Hepatocyte (in vitro differentiated cells): ENCODE results near the gene LRRC41.
"Not testable (repeated sequence)": the region's sequence is repeated elsewhere in the genome, so short reads cannot be mapped to it uniquely, and the experiment has no call there.

Experiments used
- EZH2 ChIP-seq: fragments of 200-600 bp; sonication (generic); IDR thresholded peaks from 2 replicates; pipeline ENCODE4 v1.6.1; 2016; ENCODE audit warnings: antibody characterized with exemption, mild to moderate bottlenecking, borderline replicate concordance
- EZH2phosphoT487 ChIP-seq: fragments of 200-600 bp; sonication (generic); IDR thresholded peaks from one replicate; pipeline ENCODE4 v1.6.1; 2018; ENCODE audit warnings: antibody characterized with exemption, mild to moderate bottlenecking, low read depth, moderate library complexity; ENCODE audit not compliant: unreplicated experiment, severe bottlenecking
- TF ChIP-seq, protein P1 (sequence below): fragments of 200-600 bp; sonication (generic); IDR thresholded peaks from 2 replicates; pipeline ENCODE4 v1.5.1; 2016; ENCODE audit warnings: antibody characterized with exemption, mild to moderate bottlenecking; ENCODE audit not compliant: poor library complexity

DNA sequence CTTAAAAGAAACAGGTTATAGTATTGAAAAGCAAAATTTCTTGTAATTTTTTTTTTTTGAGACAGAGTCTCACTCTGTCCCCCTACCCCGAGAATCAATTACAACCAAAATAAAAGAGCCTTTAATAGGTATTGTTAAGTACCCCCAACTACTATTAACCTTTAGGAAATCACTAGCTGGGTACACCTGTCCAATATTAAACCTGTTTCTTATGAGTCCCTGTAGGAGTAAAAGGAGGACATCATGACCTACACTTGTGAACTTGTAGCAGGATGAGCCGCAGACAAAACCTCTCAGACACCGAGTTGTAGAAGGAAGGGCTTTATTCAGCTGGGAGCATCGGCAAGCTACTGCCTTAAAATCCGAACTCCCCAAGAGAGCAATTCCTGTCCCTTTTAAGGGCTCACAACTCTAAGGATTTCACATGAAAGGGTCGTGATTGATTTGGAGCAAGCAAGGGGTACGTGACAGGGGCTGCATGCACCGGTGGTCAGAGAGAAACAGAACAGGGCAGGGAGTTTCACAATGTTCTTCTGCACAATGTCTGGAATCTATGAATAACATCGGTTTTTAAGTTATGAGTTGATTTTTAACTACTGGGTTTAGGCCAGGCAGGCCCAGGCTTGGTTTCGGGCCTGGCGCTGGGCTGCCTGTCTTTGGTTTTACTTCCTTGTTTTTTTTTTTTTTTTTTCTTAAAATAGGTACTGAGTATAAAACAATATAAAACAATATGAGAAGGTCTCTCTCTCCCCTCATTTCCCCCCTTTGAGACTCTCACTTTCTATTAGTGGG, 22.1 kb upstream of the LRRC41 start:
- TF ChIP-seq, protein P1, sequence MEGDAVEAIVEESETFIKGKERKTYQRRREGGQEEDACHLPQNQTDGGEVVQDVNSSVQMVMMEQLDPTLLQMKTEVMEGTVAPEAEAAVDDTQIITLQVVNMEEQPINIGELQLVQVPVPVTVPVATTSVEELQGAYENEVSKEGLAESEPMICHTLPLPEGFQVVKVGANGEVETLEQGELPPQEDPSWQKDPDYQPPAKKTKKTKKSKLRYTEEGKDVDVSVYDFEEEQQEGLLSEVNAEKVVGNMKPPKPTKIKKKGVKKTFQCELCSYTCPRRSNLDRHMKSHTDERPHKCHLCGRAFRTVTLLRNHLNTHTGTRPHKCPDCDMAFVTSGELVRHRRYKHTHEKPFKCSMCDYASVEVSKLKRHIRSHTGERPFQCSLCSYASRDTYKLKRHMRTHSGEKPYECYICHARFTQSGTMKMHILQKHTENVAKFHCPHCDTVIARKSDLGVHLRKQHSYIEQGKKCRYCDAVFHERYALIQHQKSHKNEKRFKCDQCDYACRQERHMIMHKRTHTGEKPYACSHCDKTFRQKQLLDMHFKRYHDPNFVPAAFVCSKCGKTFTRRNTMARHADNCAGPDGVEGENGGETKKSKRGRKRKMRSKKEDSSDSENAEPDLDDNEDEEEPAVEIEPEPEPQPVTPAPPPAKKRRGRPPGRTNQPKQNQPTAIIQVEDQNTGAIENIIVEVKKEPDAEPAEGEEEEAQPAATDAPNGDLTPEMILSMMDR, result not testable (repeated sequence)
- not testable (repeated sequence) for TF ChIP-seq EZH2phosphoT487, EZH2
